Stimulated activated CD8-positive, alpha-beta memory T cell treated with anti-CD3 and anti-CD28 coated beads, Interleukin-12 subunit alpha, Interleukin-12 subunit beta, amount 100 ng/mL, for 24 hours (primary cell): ENCODE results near the gene MAB21L4.
"Not testable (repeated sequence)": the region's sequence is repeated elsewhere in the genome, so short reads cannot be mapped to it uniquely, and the experiment has no call there.

Source experiments
- DNase-seq: peaks from one replicate; pipeline ENCODE4 v3.0.0-alpha.2; 2020; ENCODE audit errors: extremely low read depth

MAB21L4 gene

GRCh38 chr2:240858871-240859270 lies 37.1 kb downstream of the MAB21L4 start:
- no peak for DNase-seq

GRCh38 chr2:240858321-240858720 lies 37.6 kb downstream of the MAB21L4 start:
- DNase-seq = no peak

- no peak for DNase-seq
Observed at GRCh38 chr2:240857039-240858008, 38.6 kb downstream of the MAB21L4 start.

- no peak for DNase-seq
Observed at GRCh38 chr2:240856151-240856980, 39.6 kb downstream of the MAB21L4 start.

- DNase-seq = no peak
Observed at GRCh38 chr2:240855670-240856069, 40.3 kb downstream of the MAB21L4 start.

- no peak for DNase-seq
Observed at GRCh38 chr2:240852671-240853314, 43.2 kb downstream of the MAB21L4 start.

- DNase-seq = peak; percentile 39
Observed at GRCh38 chr2:240851078-240851991, 44.6 kb downstream of the MAB21L4 start.

GRCh38 chr2:240850756-240851077 lies 45.2 kb downstream of the MAB21L4 start:
- no peak for DNase-seq

GRCh38 chr2:240850026-240850425 lies 45.9 kb downstream of the MAB21L4 start:
- DNase-seq = no peak

GRCh38 chr2:240848900-240849680 lies 46.9 kb downstream of the MAB21L4 start:
- DNase-seq = no peak

GRCh38 chr2:240847817-240848216 lies 48.1 kb downstream of the MAB21L4 start:
- no peak for DNase-seq

GRCh38 chr2:240846873-240847595 lies 48.9 kb downstream of the MAB21L4 start:
- no peak for DNase-seq

GRCh38 chr2:240846309-240846708 lies 49.6 kb downstream of the MAB21L4 start:
- not testable (repeated sequence) for DNase-seq

GRCh38 chr2:240840435-240841060 lies 55.4 kb downstream of the MAB21L4 start:
- DNase-seq = no peak

GRCh38 chr2:240839152-240840143 lies 56.5 kb downstream of the MAB21L4 start:
- no peak for DNase-seq

GRCh38 chr2:240837621-240838020 lies 58.3 kb downstream of the MAB21L4 start:
- no peak for DNase-seq

GRCh38 chr2:240836781-240837467 lies 59.0 kb downstream of the MAB21L4 start:
- no peak for DNase-seq
